ENCODE results near the gene OXSR1. TPM values are rescaled to one million over a fixed set of nuclear protein-coding genes. Genes with fewer than 3 reads are reported as not detected.

Gene OXSR1
- polyA plus RNA-seq, 2 of the 4 experiments (the other 2 are of a cell fraction), result 30.2 to 44.0 TPM

GRCh38 chr3:38141173-38141951 is 24.0 kb upstream of the OXSR1 start:
- ATAC-seq (no peak), FAIRE-seq (no peak), DNase-seq (ENCODE audit: low read depth in 1 of 2, low spot score in 1 of 2) (no peak)
- H3K4me3 ChIP-seq, result no peak overlapping the region
- H3K9me3 ChIP-seq, result peaks cover 10% of the 10 kb centered on the region
- POLR2A ChIA-PET, result interaction anchor here (0.7 kb wide), 1 partner anchor 24 kb away, joined by 4 read pairs; the partner anchor contains the start of gene OXSR1
- WGBS (ENCODE audit: missing lambda C conversion rate), result 80% methylated on average over 7 of the region's 7 CpGs
- CTCF ChIA-PET, result interaction anchor here (0.9 to 1.6 kb wide), 7 partner anchors 10 to 174 kb away, joined by 3 to 7 read pairs (median 6); partner anchors contain the start of gene SLC22A14
- no peak for TF ChIP-seq JUN (IDR thresholded peaks at IDR 0.05)
- no peak overlapping the region for H3K4me2 ChIP-seq
- no peak overlapping the region for H3K27ac ChIP-seq
- peaks cover 16% of the 10 kb centered on the region for H3K4me1 ChIP-seq

DNA sequence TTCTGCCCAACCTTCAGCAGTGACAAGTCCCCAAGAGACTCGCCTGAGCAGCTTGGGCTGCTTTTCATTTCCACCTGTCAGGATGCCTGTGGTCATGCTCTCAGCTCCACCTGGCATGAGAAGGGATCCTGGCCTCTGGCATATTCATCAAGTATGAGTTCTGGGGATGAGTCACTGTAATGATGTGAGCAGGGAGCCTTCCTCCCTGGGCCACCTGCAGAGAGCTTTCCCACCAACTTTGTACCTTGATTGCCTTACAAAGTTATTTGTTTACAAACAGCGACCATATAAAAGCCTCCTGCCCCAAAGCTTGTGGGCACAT is 23.4 kb upstream of the OXSR1 start:
- H3K9me3 ChIP-seq, result peaks cover 15% of the 10 kb centered on the region
- H3K4me1 ChIP-seq, result peaks cover 16% of the 10 kb centered on the region
- no peak overlapping the region for H3K4me3 ChIP-seq
- FAIRE-seq (no peak), DNase-seq (ENCODE audit: low read depth in 1 of 2, low spot score in 1 of 2) (no peak), ATAC-seq (no peak)
- ChIA-PET CTCF (interaction anchor here (0.8 to 1.5 kb wide), 7 partner anchors 16 to 175 kb away, joined by 3 to 7 read pairs (median 3); partner anchors contain the start of gene SLC22A14), POLR2A (interaction anchor here (0.7 kb wide), 1 partner anchor 23 kb away, joined by 4 read pairs; the partner anchor contains the start of gene OXSR1)
- no peak overlapping the region for H3K4me2 ChIP-seq
- H3K27ac ChIP-seq, result no peak overlapping the region
- TF ChIP-seq HES2 (IDR thresholded peaks at IDR 0.05) (no peak), NR3C1 (IDR thresholded peaks at IDR 0.05) (no peak), CBX8 (IDR thresholded peaks at IDR 0.05) (no peak), SREBF2 (IDR thresholded peaks at IDR 0.05) (no peak), BHLHE40 (IDR thresholded peaks at IDR 0.05; ENCODE audit: low read depth, low read length) (no peak), FOSL2 (IDR thresholded peaks at IDR 0.05) (no peak), FOSL2 (CRISPR knock-in tag; IDR thresholded peaks at IDR 0.05) (no peak), MYC (IDR thresholded peaks at IDR 0.05; ENCODE audit: borderline replicate concordance, low read length) (no peak), RAD21 (conservative IDR thresholded peaks at IDR 0.05 in 1 of 2, IDR thresholded peaks at IDR 0.05 in 1 of 2) (no peak), HOXB13 (CRISPR knock-in tag; IDR thresholded peaks at IDR 0.05; ENCODE audit: low read depth) (no peak), FOXS1 (CRISPR knock-in tag; IDR thresholded peaks at IDR 0.05) (no peak), ZNF302 (CRISPR knock-in tag; IDR thresholded peaks at IDR 0.05) (no peak), ESRRA (IDR thresholded peaks at IDR 0.05; ENCODE audit: borderline replicate concordance, low read length) (no peak), ZC3H11A (IDR thresholded peaks at IDR 0.05) (no peak), PBX3 (IDR thresholded peaks at IDR 0.05) (no peak)
- WGBS (ENCODE audit: missing lambda C conversion rate), result 80% methylated on average over 2 of the region's 2 CpGs

DNA sequence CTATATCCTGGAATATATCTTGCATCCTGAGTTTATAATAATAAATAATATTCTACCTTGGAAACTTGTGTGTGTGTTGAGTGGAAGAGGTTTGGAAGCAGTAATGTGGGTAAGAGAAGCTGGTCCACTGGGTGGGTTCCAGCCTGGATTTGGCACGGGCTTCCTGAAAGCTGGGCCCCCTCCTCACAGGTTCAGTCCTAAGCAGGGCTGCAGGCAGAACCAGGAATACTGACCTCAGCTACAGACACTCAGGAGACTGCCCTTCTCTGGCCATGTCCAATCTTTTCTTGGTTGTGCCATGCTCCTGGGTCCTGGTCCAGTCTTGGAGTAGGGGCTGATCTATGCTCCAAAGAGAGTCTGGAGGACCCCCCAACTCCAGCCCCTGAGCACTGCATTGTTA is 22.4 kb upstream of the OXSR1 start:
- H3K4me1 ChIP-seq, result peaks cover 11% of the 10 kb centered on the region
- ChIA-PET POLR2A (no interaction called here), CTCF (interaction anchor here (0.8 to 1.5 kb wide), 5 partner anchors 9 to 25 kb away, joined by 3 to 6 read pairs (median 3); no protein-coding TSS in a partner anchor)
- H3K4me3 ChIP-seq, result no peak overlapping the region
- no peak for TF ChIP-seq POLR2A (IDR thresholded peaks at IDR 0.05; ENCODE audit: low read length)
- no peak for TF ChIP-seq USF2 (IDR thresholded peaks at IDR 0.05)
- no peak for TF ChIP-seq JUN (IDR thresholded peaks at IDR 0.05)
- no peak for TF ChIP-seq BHLHE40 (IDR thresholded peaks at IDR 0.05; ENCODE audit: low read depth, low read length)
- no peak for TF ChIP-seq SREBF2 (IDR thresholded peaks at IDR 0.05)
- no peak for TF ChIP-seq FOXS1 (CRISPR knock-in tag; IDR thresholded peaks at IDR 0.05)
- no peak for TF ChIP-seq MAZ (IDR thresholded peaks at IDR 0.05; ENCODE audit: borderline replicate concordance, low read depth, low read length)
- TF ChIP-seq HOXB13 (CRISPR knock-in tag; IDR thresholded peaks at IDR 0.05; ENCODE audit: low read depth), result no peak
- TF ChIP-seq RAD21 (conservative IDR thresholded peaks at IDR 0.05 in 1 of 2, IDR thresholded peaks at IDR 0.05 in 1 of 2), result no peak
- TF ChIP-seq, protein P1, sequence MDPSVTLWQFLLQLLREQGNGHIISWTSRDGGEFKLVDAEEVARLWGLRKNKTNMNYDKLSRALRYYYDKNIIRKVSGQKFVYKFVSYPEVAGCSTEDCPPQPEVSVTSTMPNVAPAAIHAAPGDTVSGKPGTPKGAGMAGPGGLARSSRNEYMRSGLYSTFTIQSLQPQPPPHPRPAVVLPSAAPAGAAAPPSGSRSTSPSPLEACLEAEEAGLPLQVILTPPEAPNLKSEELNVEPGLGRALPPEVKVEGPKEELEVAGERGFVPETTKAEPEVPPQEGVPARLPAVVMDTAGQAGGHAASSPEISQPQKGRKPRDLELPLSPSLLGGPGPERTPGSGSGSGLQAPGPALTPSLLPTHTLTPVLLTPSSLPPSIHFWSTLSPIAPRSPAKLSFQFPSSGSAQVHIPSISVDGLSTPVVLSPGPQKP (IDR thresholded peaks at IDR 0.05; ENCODE audit: low read depth, low read length), result no peak
- TF ChIP-seq CBX8 (IDR thresholded peaks at IDR 0.05), result no peak
- ATAC-seq, result no peak
- FAIRE-seq, result no peak
- H3K27ac ChIP-seq, result no peak overlapping the region
- H3K4me2 ChIP-seq, result no peak overlapping the region
- H3K9me3 ChIP-seq, result peaks cover 17% of the 10 kb centered on the region
- DNase-seq (ENCODE audit: low read depth in 1 of 2, low spot score in 1 of 2), result no peak
- WGBS (ENCODE audit: missing lambda C conversion rate), result 8% methylated on average over 1 of the region's 1 CpG
